Daoy (cell line): ENCODE results near the gene PMPCA. TPM values are rescaled to one million over a fixed set of nuclear protein-coding genes. Genes with fewer than 3 reads are reported as not detected.

Source experiments
- DNase-seq: peaks from one replicate; pipeline ENCODE4 v3.0.0-alpha.2; 2015; ENCODE audit warnings: low read depth
- total RNA-seq: library from RNA; depleted of rRNA; stranded (reverse); fragments of >200 nt; shearing (Covaris generic); gene quantifications from 2 replicates; pipeline ENCODE4 v1.2.3, GENCODE V29; 2014; rRNA removed

The PMPCA gene, protein sequence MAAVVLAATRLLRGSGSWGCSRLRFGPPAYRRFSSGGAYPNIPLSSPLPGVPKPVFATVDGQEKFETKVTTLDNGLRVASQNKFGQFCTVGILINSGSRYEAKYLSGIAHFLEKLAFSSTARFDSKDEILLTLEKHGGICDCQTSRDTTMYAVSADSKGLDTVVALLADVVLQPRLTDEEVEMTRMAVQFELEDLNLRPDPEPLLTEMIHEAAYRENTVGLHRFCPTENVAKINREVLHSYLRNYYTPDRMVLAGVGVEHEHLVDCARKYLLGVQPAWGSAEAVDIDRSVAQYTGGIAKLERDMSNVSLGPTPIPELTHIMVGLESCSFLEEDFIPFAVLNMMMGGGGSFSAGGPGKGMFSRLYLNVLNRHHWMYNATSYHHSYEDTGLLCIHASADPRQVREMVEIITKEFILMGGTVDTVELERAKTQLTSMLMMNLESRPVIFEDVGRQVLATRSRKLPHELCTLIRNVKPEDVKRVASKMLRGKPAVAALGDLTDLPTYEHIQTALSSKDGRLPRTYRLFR
- 85.3 and 129 TPM in 2 replicates for total RNA-seq

DNA sequence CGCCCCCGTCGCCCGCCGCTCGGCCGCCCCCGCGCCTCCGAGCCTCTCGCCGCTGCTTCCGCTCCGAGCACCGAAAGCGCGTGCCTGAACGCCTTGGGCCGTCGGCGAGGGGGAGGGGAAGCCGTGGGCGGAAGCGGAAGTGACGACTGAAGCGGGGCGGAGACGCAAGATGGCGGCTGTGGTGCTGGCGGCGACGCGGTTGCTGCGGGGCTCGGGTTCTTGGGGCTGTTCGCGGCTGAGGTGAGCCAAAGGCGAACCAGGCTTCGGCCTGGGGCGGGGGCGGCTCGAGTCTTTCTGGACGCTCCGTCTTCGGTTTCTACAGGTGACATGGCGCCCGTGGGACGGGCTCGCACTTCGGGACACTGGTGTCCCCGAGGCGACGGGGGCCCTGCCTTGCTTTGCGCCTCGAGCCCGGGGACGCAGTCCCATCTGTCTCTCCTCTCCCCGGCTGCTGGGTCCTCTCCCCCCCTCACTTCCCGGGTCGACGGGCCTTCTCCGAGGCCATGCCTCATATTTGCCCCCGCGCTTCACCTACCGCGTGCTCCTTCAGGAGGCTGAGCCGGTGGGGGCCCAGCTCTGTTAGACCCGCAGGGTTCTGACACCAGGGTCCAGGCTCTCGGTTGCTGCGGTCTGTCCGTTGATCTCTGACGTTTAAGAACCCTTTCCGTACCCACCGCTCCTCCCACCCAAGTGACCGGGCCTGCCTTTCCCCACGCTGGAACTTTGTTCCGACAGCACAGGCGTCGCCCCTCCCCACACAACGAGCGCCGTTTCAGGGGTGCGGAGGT, at the start of gene PMPCA, which contains the start of gene ENTR1:
Gene PMPCA, plus strand, starts transcription at position 159 of the 788 bp plus-strand sequence. Its CDS starts 11 bp downstream, at position 170.
Gene ENTR1, minus strand, starts transcription at position 115 of the 788 bp plus-strand sequence. CDS start 217 bp downstream, outside the sequence.
- peak; percentile 98 for DNase-seq

DNA sequence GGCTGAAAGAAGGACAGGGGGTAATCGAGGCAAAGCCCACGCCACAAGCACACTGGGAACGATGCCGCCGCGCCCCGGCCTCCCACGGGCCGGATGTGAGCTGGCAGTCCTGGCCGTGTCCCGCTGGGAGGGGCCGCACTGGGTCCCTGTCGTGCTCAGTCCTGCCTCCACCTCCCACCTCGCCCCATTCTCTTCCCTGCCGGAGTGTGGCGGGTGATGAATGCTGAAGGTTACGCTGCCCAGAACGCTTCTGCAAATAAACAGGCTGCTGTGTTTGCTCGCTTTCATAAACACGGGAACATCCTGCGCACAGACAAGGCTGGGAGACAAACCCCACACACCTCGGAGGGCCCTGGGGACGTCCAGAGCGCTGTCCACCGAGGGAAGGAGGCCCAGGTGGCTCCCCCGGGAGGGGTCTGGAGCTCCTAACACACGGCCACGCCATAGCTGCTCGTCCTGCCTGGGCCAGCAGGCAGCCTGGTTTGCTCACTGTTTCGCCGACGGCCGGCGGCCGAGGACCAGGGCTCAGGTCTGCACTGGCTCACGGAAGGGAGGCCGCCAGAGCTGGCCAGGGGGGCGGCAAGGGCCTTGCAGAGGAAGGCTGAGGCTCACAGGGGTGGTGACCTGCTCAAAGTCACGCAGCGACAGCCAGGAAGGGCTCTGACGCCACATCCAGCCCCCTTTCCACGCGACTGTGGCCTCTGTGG, 49.3 kb upstream of the PMPCA start:
- no peak for DNase-seq

- no peak for DNase-seq
Measured at GRCh38 chr9:136361754-136362449, 48.6 kb upstream of the PMPCA start.

DNA sequence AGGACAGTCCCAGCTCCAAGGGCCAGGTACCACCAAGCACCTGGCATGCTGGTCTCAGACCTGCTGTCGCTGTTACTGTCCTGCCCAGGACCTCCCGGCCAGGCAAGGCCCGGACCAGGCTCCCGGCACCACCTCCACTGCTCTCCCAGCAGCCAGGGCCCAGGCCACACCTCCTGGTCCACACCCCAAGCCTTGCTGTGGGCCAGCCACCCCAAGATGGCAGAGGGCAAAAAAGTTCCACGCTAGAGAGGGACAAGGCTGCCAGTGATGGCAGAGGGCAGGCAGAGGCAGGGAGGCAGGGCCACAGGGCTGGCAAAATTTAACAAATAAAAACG, 48.0 kb upstream of the PMPCA start:
- no peak for DNase-seq

GRCh38 chr9:136363106-136363948, 47.1 kb upstream of the PMPCA start, which contains the start of gene DNLZ:
DNLZ (minus strand) TSS chr9:136363744; CDS start chr9:136363714, 30 bp downstream.
- peak; percentile 98 for DNase-seq

GRCh38 chr9:136363949-136364748, 46.3 kb upstream of the PMPCA start:
- DNase-seq = no peak

DNA sequence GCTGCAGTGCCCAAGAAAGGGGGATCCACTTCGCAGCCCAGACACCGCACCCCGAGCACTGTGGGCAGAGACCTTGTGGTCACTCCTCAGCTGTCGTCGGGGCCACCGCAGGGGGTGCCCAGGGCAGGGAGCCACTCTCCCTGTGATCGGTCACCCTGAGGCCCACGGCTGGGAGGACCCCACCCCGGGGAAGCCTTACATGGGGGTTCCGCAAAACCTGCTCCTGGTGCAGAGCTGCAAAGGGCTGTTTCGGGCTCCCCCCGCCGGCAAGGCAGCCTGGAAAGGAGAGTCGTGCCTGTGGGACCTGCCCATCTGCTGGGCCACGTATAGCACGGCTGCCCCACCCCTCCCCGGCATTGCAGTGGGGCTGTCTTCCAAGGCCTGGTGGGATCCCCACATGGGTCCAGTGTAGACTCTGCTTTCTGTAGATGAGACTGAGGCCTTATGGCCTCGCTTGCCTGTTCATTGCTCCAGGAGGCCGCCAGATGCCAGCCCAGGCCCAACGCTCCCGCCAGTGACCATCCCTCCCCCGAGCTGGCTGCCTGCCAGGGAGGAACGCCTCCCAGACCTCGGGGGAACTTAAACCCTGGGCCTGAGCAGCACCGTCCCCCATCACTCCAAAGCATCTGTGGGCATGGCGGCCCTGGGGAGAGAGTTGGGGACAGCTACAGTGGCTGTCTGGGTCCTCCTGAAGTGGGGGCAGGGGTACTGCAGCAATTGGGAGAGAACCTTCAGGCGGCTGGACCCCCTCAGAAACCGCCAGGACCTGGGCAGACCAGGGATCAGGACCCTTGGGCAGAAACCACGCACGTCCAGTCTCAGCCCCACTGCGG, 45.3 kb upstream of the PMPCA start:
- DNase-seq = no peak

GRCh38 chr9:136365775-136366222, 44.7 kb upstream of the PMPCA start:
- DNase-seq = no peak

GRCh38 chr9:136366826-136367225, 43.6 kb upstream of the PMPCA start:
- no peak for DNase-seq

GRCh38 chr9:136367296-136368145, 42.9 kb upstream of the PMPCA start:
- no peak for DNase-seq

GRCh38 chr9:136368190-136368589, 42.3 kb upstream of the PMPCA start:
- no peak for DNase-seq

DNA sequence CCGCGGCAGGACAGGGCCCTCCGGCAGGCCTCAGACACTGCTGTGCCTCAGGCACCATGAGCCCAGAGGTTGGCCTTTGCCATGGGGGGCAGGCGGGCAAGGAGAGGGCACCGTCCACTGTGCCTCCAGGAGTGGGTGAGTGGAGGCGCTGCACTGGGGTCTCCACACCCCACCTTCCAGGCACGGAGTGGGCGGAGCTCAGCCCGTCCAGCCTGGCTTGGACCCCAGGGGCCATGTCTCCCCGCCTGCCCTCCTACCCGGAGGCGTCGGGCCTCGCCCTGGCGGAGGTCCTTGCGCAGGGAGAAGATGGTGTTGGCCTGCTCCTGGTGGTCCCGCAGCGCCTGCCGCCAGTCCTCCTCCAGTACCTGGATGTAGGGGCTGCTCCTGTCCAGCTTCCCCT, 40.4 kb upstream of the PMPCA start:
- no peak for DNase-seq

GRCh38 chr9:136370687-136371532, 39.5 kb upstream of the PMPCA start:
- no peak for DNase-seq

DNA sequence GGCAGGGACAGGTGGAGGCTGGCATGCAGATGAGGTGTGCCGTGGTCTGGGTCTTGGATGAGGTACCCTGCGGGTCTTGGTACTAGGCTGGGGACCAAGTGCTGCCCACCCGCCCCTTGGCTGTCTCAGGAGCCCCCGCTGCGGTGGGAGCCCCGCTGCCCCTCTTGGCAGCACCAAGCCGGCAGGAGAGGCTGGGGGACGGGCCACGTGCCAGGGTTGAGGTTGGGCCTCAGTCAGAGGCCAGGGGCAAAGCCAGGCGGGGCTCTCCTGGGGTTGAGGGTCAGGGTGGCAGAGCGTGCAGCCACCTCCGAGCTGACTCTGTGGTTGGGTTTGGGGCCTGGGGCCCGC, 39.0 kb upstream of the PMPCA start:
- no peak for DNase-seq

GRCh38 chr9:136372006-136372405, 38.5 kb upstream of the PMPCA start:
- DNase-seq = no peak

- DNase-seq = peak; percentile 57
Measured at GRCh38 chr9:136372561-136373299, 37.7 kb upstream of the PMPCA start.
